ENCODE measurements around the gene MYH6. TPM values are rescaled to one million over a fixed set of nuclear protein-coding genes. Genes with fewer than 3 reads are reported as not detected.

The MYH6 gene
- total and polyA plus RNA-seq, 7 donors, result 44.1 to 532 (median 138) TPM

DNA sequence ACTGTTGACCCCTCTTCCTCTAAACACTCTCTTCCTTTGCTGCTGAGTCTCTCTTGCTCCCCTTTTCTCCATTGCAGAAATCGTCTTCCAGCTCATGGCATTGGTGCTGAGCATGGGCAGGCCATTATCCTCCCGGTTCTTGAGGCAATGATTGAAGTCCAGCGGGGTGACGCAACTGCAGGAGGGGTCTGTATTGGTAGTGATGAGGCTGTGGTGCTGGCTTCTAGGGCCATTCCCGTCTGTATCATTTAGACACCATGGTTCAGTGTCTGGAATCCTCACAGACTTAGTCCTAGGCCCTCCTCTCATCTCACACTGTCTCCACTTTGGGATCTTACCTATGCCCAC, 54.7 kb downstream of the MYH6 start:
- H3K27ac ChIP-seq, result no peak overlapping the region
- no peak for ATAC-seq

DNA sequence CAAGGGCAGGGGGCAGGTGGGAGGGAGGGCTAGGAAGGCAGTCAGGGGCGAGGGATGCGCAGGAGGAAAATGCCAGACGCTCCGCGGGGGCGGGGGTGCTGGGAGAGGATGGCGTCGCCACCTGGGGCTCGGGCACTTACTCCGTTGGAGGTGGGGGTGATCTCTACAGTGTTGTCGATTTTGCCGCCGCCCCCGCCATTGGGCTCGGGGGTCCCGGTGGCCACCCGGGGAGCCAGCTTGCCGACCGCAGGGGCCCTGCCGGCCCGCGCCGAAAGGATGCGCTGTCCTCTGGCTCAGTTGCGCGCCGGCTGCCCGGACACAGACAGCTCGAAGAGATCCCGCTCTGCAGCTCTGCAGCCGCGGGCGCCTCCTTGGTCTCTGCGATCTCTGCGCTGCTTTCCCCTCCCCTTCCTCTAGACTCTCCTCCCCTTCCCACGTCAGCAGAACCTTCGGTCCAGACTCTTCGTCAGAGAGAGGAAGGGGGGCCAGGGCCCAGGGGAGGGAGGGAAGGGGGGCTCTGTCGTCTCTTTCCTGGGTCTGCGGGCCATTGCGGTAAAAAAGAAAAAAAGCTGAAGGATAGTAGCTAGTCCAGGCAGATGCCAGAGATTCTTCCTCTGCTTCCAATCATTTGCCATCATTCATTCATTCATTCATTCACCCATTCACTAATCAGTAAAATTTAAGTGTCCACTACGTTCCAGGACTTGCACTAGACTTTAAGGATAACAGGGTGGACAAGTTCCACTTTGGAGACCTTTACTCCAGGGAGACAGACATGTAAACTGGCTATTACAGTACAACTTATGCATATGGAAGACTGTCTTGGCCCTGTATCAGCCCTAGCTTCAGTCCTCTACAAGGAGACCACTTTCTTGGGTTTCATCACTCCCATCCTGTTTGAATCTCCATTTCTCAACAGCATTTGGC, 55.3 kb downstream of the MYH6 start, which contains the start of gene SLC22A17:
Gene SLC22A17 (minus strand): TSS at position 382 of the 927 bp plus-strand sequence.
- Histone ChIP-seq H3K4me1 (peaks cover 11% of the 10 kb centered on the region), H3K9me3 (no peaks in the 10 kb centered on the region), H3K27me3 (ENCODE audit: insufficient read depth in 3 of 3, low read length in 2 of 3) (peaks cover 4 to 53% (median 10%) of the 10 kb centered on the region in 3 donors), H3K27ac (no peak within 1 kb of the TSS), H3K4me3 (peak within 1 kb of the TSS; percentile 70), H3K36me3 (ENCODE audit: insufficient read depth in 1 of 2, low read depth in 1 of 2) (no peaks in the 10 kb centered on the region)
- TF ChIP-seq, protein P1, sequence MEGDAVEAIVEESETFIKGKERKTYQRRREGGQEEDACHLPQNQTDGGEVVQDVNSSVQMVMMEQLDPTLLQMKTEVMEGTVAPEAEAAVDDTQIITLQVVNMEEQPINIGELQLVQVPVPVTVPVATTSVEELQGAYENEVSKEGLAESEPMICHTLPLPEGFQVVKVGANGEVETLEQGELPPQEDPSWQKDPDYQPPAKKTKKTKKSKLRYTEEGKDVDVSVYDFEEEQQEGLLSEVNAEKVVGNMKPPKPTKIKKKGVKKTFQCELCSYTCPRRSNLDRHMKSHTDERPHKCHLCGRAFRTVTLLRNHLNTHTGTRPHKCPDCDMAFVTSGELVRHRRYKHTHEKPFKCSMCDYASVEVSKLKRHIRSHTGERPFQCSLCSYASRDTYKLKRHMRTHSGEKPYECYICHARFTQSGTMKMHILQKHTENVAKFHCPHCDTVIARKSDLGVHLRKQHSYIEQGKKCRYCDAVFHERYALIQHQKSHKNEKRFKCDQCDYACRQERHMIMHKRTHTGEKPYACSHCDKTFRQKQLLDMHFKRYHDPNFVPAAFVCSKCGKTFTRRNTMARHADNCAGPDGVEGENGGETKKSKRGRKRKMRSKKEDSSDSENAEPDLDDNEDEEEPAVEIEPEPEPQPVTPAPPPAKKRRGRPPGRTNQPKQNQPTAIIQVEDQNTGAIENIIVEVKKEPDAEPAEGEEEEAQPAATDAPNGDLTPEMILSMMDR (IDR thresholded peaks at IDR 0.05), result no peak
- intact Hi-C loops (cut with DNase I), result no loop called here
- ATAC-seq, result peak; percentile 68 to 84 (median 78)
- DNase-seq, result peak; percentile 69 to 84
- WGBS, 3 donors, result 1 to 3% (median 2%) methylated on average over 20 to 42 of the region's 42 CpGs

More for the DNA sequence above, 54.7 kb downstream of the MYH6 start:
- WGBS, 3 donors, result 73 to 76% (median 76%) methylated on average over 5 of the region's 5 CpGs
- no peaks in the 10 kb centered on the region for H3K9me3 ChIP-seq
- no peak for DNase-seq
- no peaks in the 10 kb centered on the region for H3K36me3 ChIP-seq (ENCODE audit: insufficient read depth in 1 of 2, low read depth in 1 of 2)
- no peak overlapping the region for H3K4me3 ChIP-seq
- peaks cover 11% of the 10 kb centered on the region for H3K4me1 ChIP-seq
- TF ChIP-seq, protein P1 (IDR thresholded peaks at IDR 0.05), result no peak
- intact Hi-C loops (cut with DNase I), result no loop called here
- H3K27me3 ChIP-seq (ENCODE audit: insufficient read depth in 3 of 3, low read length in 2 of 3), result peaks cover 4 to 53% (median 10%) of the 10 kb centered on the region in 3 donors

DNA sequence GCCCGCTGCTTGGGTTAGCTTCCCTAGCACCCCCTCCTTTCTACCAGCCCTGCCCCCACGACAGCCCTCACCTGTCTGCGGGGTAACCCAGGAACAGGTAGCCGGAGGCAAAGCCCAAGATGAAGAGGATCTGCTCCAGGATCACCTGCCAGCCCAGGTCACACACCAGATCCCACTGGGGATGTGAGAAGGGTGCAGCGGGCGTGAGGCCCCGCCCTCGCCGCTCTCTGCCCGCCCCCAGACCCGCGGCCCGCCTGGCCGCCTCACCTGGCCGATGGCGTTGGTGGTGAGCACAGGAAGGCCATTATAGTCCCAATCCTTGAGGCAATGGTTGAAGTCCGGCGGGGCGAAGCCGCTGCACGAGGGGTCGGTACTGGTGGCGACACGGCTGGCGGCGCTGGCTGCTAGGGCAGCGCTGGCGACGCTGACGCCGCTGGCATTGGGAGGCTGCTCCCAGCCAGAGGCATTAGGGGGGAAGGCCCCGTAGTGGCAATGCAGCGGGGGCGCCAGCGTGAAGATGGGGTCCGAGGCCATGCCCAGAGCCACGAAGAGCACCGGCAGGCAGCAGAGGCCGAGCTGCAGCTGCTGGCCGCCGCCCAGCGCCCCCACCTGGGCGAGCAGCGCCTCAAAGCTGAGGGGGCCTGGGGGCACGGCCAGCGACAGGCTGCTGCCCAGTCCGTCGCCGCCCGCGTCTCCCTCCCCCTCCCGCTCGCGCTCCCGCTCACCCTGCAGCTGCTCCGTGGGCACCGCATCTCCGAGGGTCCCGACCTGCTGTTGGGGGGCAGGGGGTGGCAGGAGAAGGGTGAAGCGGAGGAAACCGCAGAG, 56.2 kb downstream of the MYH6 start:
- Histone ChIP-seq H3K36me3 (ENCODE audit: insufficient read depth in 1 of 2, low read depth in 1 of 2) (no peaks in the 10 kb centered on the region), H3K4me1 (peaks cover 11% of the 10 kb centered on the region), H3K27me3 (ENCODE audit: insufficient read depth in 3 of 3, low read length in 2 of 3) (peaks cover 4 to 53% (median 10%) of the 10 kb centered on the region in 3 donors), H3K4me3 (peak overlapping the region; percentile 70), H3K9me3 (no peaks in the 10 kb centered on the region), H3K27ac (no peak overlapping the region)
- ATAC-seq, result peak in 3 of 4 donors; percentile 22 to 28 (median 28)
- intact Hi-C loops (cut with DNase I), result no loop called here
- TF ChIP-seq, protein P1 (IDR thresholded peaks at IDR 0.05), result no peak
- no peak for DNase-seq
- 8 to 13% (median 13%) methylated on average over 41 to 61 of the region's 61 CpGs for WGBS, 3 donors

DNA sequence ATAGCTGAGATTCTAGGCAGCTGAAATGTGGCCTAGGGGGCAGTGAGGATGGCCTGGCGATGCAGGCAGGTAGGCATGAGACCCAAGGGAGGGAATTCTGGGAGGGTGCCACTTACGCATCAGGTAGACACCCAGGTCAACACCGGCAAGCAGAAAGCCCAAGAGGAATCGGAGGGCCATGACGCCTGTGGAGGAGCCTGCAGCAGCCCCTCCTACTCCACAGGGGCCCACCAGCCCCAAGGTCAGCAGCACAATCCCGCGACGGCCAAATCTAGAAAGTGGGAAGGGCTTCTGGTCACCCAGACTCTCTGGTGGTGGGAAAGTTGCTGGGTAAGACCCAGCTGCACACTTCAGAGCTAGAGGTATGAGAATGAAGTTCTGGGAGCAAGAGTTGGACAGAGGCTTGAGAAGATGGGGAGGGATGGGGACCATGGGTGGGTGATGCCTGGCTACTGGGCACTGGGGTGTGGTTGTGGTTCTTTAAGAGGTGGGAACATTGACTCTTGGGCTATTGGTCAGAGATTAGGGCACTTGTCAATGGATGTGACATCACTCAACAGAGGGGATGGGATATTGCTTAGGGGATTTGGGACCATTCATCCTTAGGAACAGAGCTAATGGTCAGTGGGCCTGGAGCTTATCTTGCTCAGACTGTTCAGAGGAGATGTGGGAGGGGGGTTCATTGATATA, 58.8 kb downstream of the MYH6 start:
- DNase-seq (no peak), ATAC-seq (no peak)
- Histone ChIP-seq H3K9me3 (no peaks in the 10 kb centered on the region), H3K36me3 (ENCODE audit: insufficient read depth in 1 of 2, low read depth in 1 of 2) (no peaks in the 10 kb centered on the region), H3K27ac (no peak overlapping the region), H3K4me3 (no peak overlapping the region), H3K27me3 (ENCODE audit: insufficient read depth in 3 of 3, low read length in 2 of 3) (peaks cover 4 to 43% (median 7%) of the 10 kb centered on the region in 3 donors), H3K4me1 (peaks cover 11% of the 10 kb centered on the region)
- intact Hi-C loops (cut with DNase I), result no loop called here
- WGBS, 3 donors, result 89 to 94% (median 92%) methylated on average over 8 of the region's 8 CpGs
- TF ChIP-seq, protein P1 (IDR thresholded peaks at IDR 0.05), result no peak
